HepG2 (cell line): ENCODE measurements around the gene ETV3L. TPM values are rescaled to one million over a fixed set of nuclear protein-coding genes. Genes with fewer than 3 reads are reported as not detected.

Experiments used
- CC2D1A ChIP-seq: sonication (generic); formaldehyde crosslinking; IDR thresholded peaks from 2 replicates; pipeline ENCODE4 v1.8.1; 2023; ENCODE audit warnings: mild to moderate bottlenecking, missing genetic modification reagents
- HDAC2 ChIP-seq: sonication (generic); formaldehyde crosslinking; IDR thresholded peaks from 2 replicates; pipeline ENCODE4 v1.4.0; 2020; ENCODE audit warnings: missing genetic modification reagents
- MBNL3 ChIP-seq: fragments of 250-450 bp; sonication (Bioruptor Pico); conservative IDR thresholded peaks from 2 replicates; pipeline ENCODE4 v1.8.0; 2022; ENCODE audit warnings: mild to moderate bottlenecking, inconsistent platforms
- SMAD3 ChIP-seq: sonication (generic); formaldehyde crosslinking; IDR thresholded peaks from 2 replicates; pipeline ENCODE4 v1.4.0; 2020; ENCODE audit warnings: missing genetic modification reagents
- SMARCC2 ChIP-seq: fragments of 450-650 bp; IDR thresholded peaks from 2 replicates; pipeline ENCODE4 v1.6.1; 2017; ENCODE audit warnings: antibody characterized with exemption, mild to moderate bottlenecking
- ZBED4 ChIP-seq: sonication (generic); formaldehyde crosslinking; IDR thresholded peaks from 2 replicates; pipeline ENCODE4 v1.4.0; 2020; ENCODE audit warnings: missing genetic modification reagents, borderline replicate concordance
- ZNF142 ChIP-seq: sonication (generic); formaldehyde crosslinking; IDR thresholded peaks from 2 replicates; pipeline ENCODE4 v1.4.0; 2020; ENCODE audit warnings: missing genetic modification reagents
- ZNF24 ChIP-seq: fragments of 450-650 bp; IDR thresholded peaks from 2 replicates; pipeline ENCODE4 v1.6.1; 2017; ENCODE audit warnings: antibody characterized with exemption, mild to moderate bottlenecking
- polyA plus RNA-seq, 8 experiments: library from polyadenylated mRNA; depleted of rRNA in 3 of 8; stranded (reverse) in 7 of 8; unstranded in 1 of 8; fragments of >200 nt; fragmentation: Illumina TruSeq in 4 of 8; extraction: Trizol in 4 of 8; gene quantifications; 2 replicates each; pipeline versions ENCODE4 v1.2.1 to v1.2.3, GENCODE V29; 2011 to 2016; ENCODE audit warnings: low read depth in 4 of 8, missing spikeins in 1 of 8, mixed read lengths in 1 of 8; ENCODE audit not compliant: insufficient read depth in 1 of 8
- total RNA-seq, 5 experiments: library from RNA; depleted of rRNA; stranded (reverse); fragments of >200 nt; fragmentation: Illumina TruSeq; extraction: Trizol; gene quantifications; 2 replicates each; pipeline ENCODE4 v1.2.3, GENCODE V29; 2016; ENCODE audit warnings: low read depth in 1 of 5

ETV3L gene
- total and polyA plus RNA-seq, 2 of the 13 experiments (the other 11 are each of a cell fraction or from before 2014, with no cell fraction given), result not detected

- TF ChIP-seq CC2D1A, result no peak
- no peak for TF ChIP-seq ZNF142 (CRISPR knock-in tag)
- TF ChIP-seq SMAD3, result no peak
- TF ChIP-seq ZBED4 (CRISPR knock-in tag), result no peak
- TF ChIP-seq HDAC2, result no peak
- no peak for TF ChIP-seq ZNF24
- TF ChIP-seq SMARCC2, result no peak
- no peak for TF ChIP-seq MBNL3 (CRISPR knock-in tag)
Observed at GRCh38 chr1:157115429-157115838, 15.8 kb upstream of the ETV3L start (continued).
